GM12878 (cell line): ENCODE results near the gene TMUB2. TPM values are rescaled to one million over a fixed set of nuclear protein-coding genes. Genes with fewer than 3 reads are reported as not detected.

Experiments
- ATAC-seq: fragments of 200-7000 bp; cut with Tn5 transposase; 3 replicates; pipeline ENCODE4 v1.9.1; 2020; ENCODE audit warnings: mild to moderate bottlenecking, moderate library complexity
- BruUV-seq: library from RNA; stranded (reverse); fragments of 400-500 nt; replicated peaks from 2 replicates; lab custom pipeline; 2021; lab: Mats Ljungman, UMichigan
- CTCF ChIA-PET: fragments of 300-600 bp; sonication (Branson Sonifier 250); formaldehyde crosslinking; extraction: SDS; loops from one replicate; lab custom pipeline; 2021; ENCODE audit warnings: inconsistent platforms; lab: Yijun Ruan, JAX
- POLR2A ChIA-PET: fragments of 350-600 bp; formaldehyde crosslinking; extraction: SDS; loops from one replicate; lab custom pipeline; 2021; ENCODE audit warnings: inconsistent platforms; lab: Charles Lee
- RAD21 ChIA-PET: fragments of 300-600 bp; sonication (Branson Sonifier 250); formaldehyde crosslinking; loops from one replicate; lab custom pipeline; 2023; ENCODE audit warnings: antibody characterized with exemption; ENCODE audit not compliant: unreplicated experiment; lab: Charles Lee
- SMC1A ChIA-PET: fragments of 300-600 bp; sonication (Branson Sonifier 250); formaldehyde crosslinking; loops from one replicate; lab custom pipeline; 2023; ENCODE audit not compliant: unreplicated experiment, uncharacterized antibody; lab: Charles Lee
- DNase-seq: peaks from one replicate; pipeline ENCODE4 v3.0.0-alpha.2; 2011; ENCODE audit warnings: low read depth, low spot score
- FAIRE-seq: peaks from 3 replicates; lab custom pipeline; 2011; peaks lifted over from hg19 to GRCh38; lab: Jason Lieb, UNC
- H2AFZ ChIP-seq: 2 replicates; pipeline ENCODE4 v1.6.0; 2011; ENCODE audit warnings: low read depth, low read length, control low read depth; ENCODE audit not compliant: control insufficient read depth
- H3K27ac ChIP-seq: 2 replicates; pipeline ENCODE4 v1.5.1; 2011; ENCODE audit warnings: control low read depth; ENCODE audit not compliant: control insufficient read depth, insufficient read depth
- H3K27me3 ChIP-seq, 2 experiments: replicated peaks in 1 of 2; 2 replicates each; pipeline versions ENCODE4 v1.6.0 to v1.6.1; 2011; ENCODE audit warnings: low read length in 1 of 2; ENCODE audit not compliant: control insufficient read depth in 2 of 2, insufficient read depth in 2 of 2
- H3K36me3 ChIP-seq, 2 experiments: 2 replicates each; pipeline ENCODE4 v1.5.1; 2011; ENCODE audit warnings: low read length in 1 of 2; ENCODE audit not compliant: control insufficient read depth in 2 of 2, insufficient read depth in 2 of 2
- H3K4me1 ChIP-seq: 2 replicates; pipeline ENCODE4 v1.6.1; 2011; ENCODE audit warnings: mild to moderate bottlenecking, low read length, moderate library complexity, mixed read lengths; ENCODE audit not compliant: control insufficient read depth, insufficient read depth
- H3K4me2 ChIP-seq: 2 replicates; pipeline ENCODE4 v1.6.0; 2011; ENCODE audit warnings: control low read depth; ENCODE audit not compliant: control insufficient read depth, insufficient read depth
- H3K4me3 ChIP-seq: fragments of 200-600 bp; sonication (generic); 2 replicates; pipeline ENCODE4 v1.5.1; 2016
- H3K79me2 ChIP-seq: 2 replicates; pipeline ENCODE4 v1.6.0; 2011; ENCODE audit warnings: low read length; ENCODE audit not compliant: control insufficient read depth, insufficient read depth
- H3K9ac ChIP-seq: 2 replicates; pipeline ENCODE4 v1.8.0; 2011; ENCODE audit warnings: low read length, control low read depth, mixed read lengths; ENCODE audit not compliant: control insufficient read depth, insufficient read depth
- H3K9me3 ChIP-seq: replicated peaks from 3 replicates; pipeline ENCODE4 v1.5.1; 2011; ENCODE audit warnings: mild to moderate bottlenecking, low read length; ENCODE audit not compliant: control insufficient read depth, insufficient read depth
- H4K20me1 ChIP-seq: 2 replicates; pipeline ENCODE4 v1.6.0; 2011; ENCODE audit not compliant: control insufficient read depth, insufficient read depth
- ASH2L ChIP-seq: fragments of 300-600, 200-600 bp; sonication (generic); IDR thresholded peaks from 2 replicates; pipeline ENCODE4 v1.6.1; 2017; ENCODE audit warnings: low read depth, mild to moderate bottlenecking, borderline replicate concordance
- ATF2 ChIP-seq: IDR thresholded peaks from 2 replicates; pipeline ENCODE4 v1.6.1; 2012; ENCODE audit warnings: low read length, inconsistent platforms
- CEBPB ChIP-seq, 2 experiments: fragments of 150-350 bp in 1 of 2; IDR thresholded peaks; 2 replicates each; pipeline ENCODE4 v1.6.1; 2012 to 2014; ENCODE audit warnings: low read depth in 2 of 2, low read length in 2 of 2, borderline replicate concordance in 1 of 2, inconsistent platforms in 1 of 2
- DPF2 ChIP-seq: fragments of 450-650 bp; IDR thresholded peaks from 2 replicates; pipeline ENCODE4 v1.6.1; 2017; ENCODE audit warnings: mild to moderate bottlenecking
- ETV6 ChIP-seq, 2 experiments: fragments of 450-650 bp in 1 of 2; IDR thresholded peaks in 1 of 2; conservative IDR thresholded peaks in 1 of 2; 2 replicates each; pipeline ENCODE4 v1.6.1; 2014; ENCODE audit warnings: antibody characterized with exemption in 1 of 2, borderline replicate concordance in 1 of 2, low read depth in 1 of 2, mild to moderate bottlenecking in 1 of 2, moderate library complexity in 1 of 2
- EZH2 ChIP-seq: IDR thresholded peaks from 2 replicates; pipeline ENCODE4 v1.6.1; 2012; ENCODE audit warnings: low read depth, mild to moderate bottlenecking, control low read depth, inconsistent platforms, low read length, borderline replicate concordance; ENCODE audit not compliant: control insufficient read depth
- HSF1 ChIP-seq: fragments of 150-350 bp; IDR thresholded peaks from 2 replicates; pipeline ENCODE4 v1.6.1; 2014; ENCODE audit warnings: mild to moderate bottlenecking, low read depth, low read length
- JUNB ChIP-seq: IDR thresholded peaks from 2 replicates; pipeline ENCODE4 v1.6.1; 2016; ENCODE audit warnings: antibody characterized with exemption, mild to moderate bottlenecking
- KLF5 ChIP-seq: fragments of 450-650 bp; IDR thresholded peaks from 2 replicates; pipeline ENCODE4 v1.6.1; 2014; ENCODE audit warnings: mild to moderate bottlenecking; ENCODE audit not compliant: partially characterized antibody
- MAX ChIP-seq: IDR thresholded peaks from 2 replicates; pipeline ENCODE4 v1.6.1; 2012; ENCODE audit warnings: low read depth, low read length, improper control_type of control experiment
- RCOR1 ChIP-seq: conservative IDR thresholded peaks from 2 replicates; pipeline ENCODE4 v1.6.1; 2012; ENCODE audit warnings: low read depth, low read length, improper control_type of control experiment
- RFX5 ChIP-seq: IDR thresholded peaks from 2 replicates; pipeline ENCODE4 v1.6.1; 2011; ENCODE audit warnings: low read depth, low read length, improper control_type of control experiment
- RUNX3 ChIP-seq: IDR thresholded peaks from 2 replicates; pipeline ENCODE4 v1.6.1; 2012; ENCODE audit warnings: low read length, inconsistent platforms
- SMAD1 ChIP-seq: fragments of 450-650 bp; IDR thresholded peaks from 2 replicates; pipeline ENCODE4 v1.6.1; 2018; ENCODE audit warnings: mild to moderate bottlenecking, low read depth; ENCODE audit not compliant: partially characterized antibody
- TCF12 ChIP-seq: IDR thresholded peaks from 2 replicates; pipeline ENCODE4 v1.6.1; 2011; ENCODE audit warnings: low read depth, mild to moderate bottlenecking, low read length
- WGBS: methylation state at CpG from one replicate; pipeline ENCODE4 v1.1.6; 2016; ENCODE audit warnings: low lambda C conversion rate; ENCODE audit not compliant: insufficient replicate concordance, insufficient coverage; ENCODE audit errors: missing lambda C conversion rate; 5-methylcytosine and 5-hydroxymethylcytosine counted together
- in situ Hi-C: fragments of 300-500 bp; cut with MboI; formaldehyde crosslinking; loops from 9 replicates; pipeline ENCODE4 v1.14.3; 2018; ENCODE audit warnings: mixed read lengths
- intact Hi-C: fragments of 100-400 bp; cut with micrococcal nuclease; formaldehyde crosslinking; loops from one replicate; pipeline ENCODE4 v1.14.2; 2022; ENCODE audit not compliant: unreplicated experiment
- polyA plus RNA-seq, 11 experiments: library from polyadenylated mRNA; depleted of rRNA in 4 of 11; unstranded in 6 of 11; stranded (reverse) in 5 of 11; fragments of >200 nt; fragmentation: Nextera tagmentation in 4 of 11; fragmentation: Illumina TruSeq in 1 of 11; extraction: Ambion mirVana in 4 of 11; extraction: Trizol in 1 of 11; gene quantifications; 1 replicate in 1 of 11; 2 replicates in 10 of 11; pipeline versions ENCODE4 v1.2.1 to v1.2.3, GENCODE V29; 2011 to 2016; ENCODE audit warnings: inconsistent platforms in 2 of 11, missing spikeins in 2 of 11, low read depth in 1 of 11
- total RNA-seq, 4 experiments: library from RNA; depleted of rRNA in 3 of 4; stranded (reverse); fragments of >200 nt in 3 of 4; fragmentation: Illumina TruSeq in 1 of 4; extraction: Trizol in 1 of 4; gene quantifications; 2 replicates each; pipeline versions ENCODE4 v1.2.1 to v1.2.3, GENCODE V29; 2013 to 2021

Gene TMUB2
- total and polyA plus RNA-seq, 10 of the 15 experiments (the other 5 are each of a cell fraction or from before 2014, with no cell fraction given): 4.3 to 34.0 (median 20.0) TPM

GRCh38 chr17:44236444-44236991, 49.7 kb downstream of the TMUB2 start:
- H4K20me1 ChIP-seq: no peaks in the 10 kb centered on the region
- peak overlapping the region; percentile 59 for H3K4me2 ChIP-seq
- intact Hi-C loops (no loop called here), in situ Hi-C loops (no loop called here)
- no peaks in the 10 kb centered on the region for H3K36me3 ChIP-seq
- H3K9ac ChIP-seq: no peak overlapping the region; the same call in 1 of the 2 replicates
- WGBS: 29% methylated on average over 5 of the region's 5 CpGs
- SMC1A ChIA-PET: interaction anchor here (1.8 kb wide), 1 partner anchor 10 kb away, joined by 9 read pairs; no protein-coding TSS in a partner anchor
- peak; percentile 49 for FAIRE-seq
- DNase-seq: peak; percentile 66
- POLR2A ChIA-PET: interaction anchor here (1.0 to 1.4 kb wide), 3 partner anchors 8 to 11 kb away, joined by 5 to 9 read pairs (median 5); no protein-coding TSS in a partner anchor
- H3K4me1 ChIP-seq: peaks cover 23% of the 10 kb centered on the region
- H3K9me3 ChIP-seq: no peaks in the 10 kb centered on the region
- H3K27ac ChIP-seq: peak overlapping the region; percentile 57; the same call in 1 of the 2 replicates
- ATAC-seq: peak; percentile 92
- H3K79me2 ChIP-seq: no peaks in the 10 kb centered on the region
- no peaks in the 10 kb centered on the region for H3K27me3 ChIP-seq
- CTCF ChIA-PET: interaction anchor here (0.7 kb wide), 1 partner anchor 127 kb away, joined by 3 read pairs; no protein-coding TSS in a partner anchor
- RAD21 ChIA-PET: interaction anchor here (0.8 to 0.9 kb wide), 2 partner anchors 10 to 15 kb away, joined by 3 to 4 read pairs; no protein-coding TSS in a partner anchor
- peak overlapping the region; percentile 47 for H2AFZ ChIP-seq
- no TSS peak for BruUV-seq
- H3K4me3 ChIP-seq: no peak overlapping the region
- TF ChIP-seq ETV6 (conservative IDR thresholded peaks at IDR 0.05 in 1 of 2, IDR thresholded peaks at IDR 0.05 in 1 of 2; ENCODE audit: borderline replicate concordance in 1 of 2, low read depth in 1 of 2) (peak in 1 of 2 experiments; percentile 46; a peak in 1 of 4 replicates), KLF5 (no peak), JUNB (peak; percentile 31; the same call in 1 of the 2 replicates), RFX5 (no peak), RUNX3 (peak; percentile 33), CEBPB (IDR thresholded peaks at IDR 0.05; ENCODE audit: borderline replicate concordance in 1 of 2, low read depth in 2 of 2, low read length in 2 of 2) (no peak), HSF1 (no peak), SMAD1 (no peak), DPF2 (0 out of 2 replicates have a peak, but pooled peaks have one; percentile 32), RCOR1 (no peak), ATF2 (0 out of 2 replicates have a peak, but pooled peaks have one; percentile 38), ASH2L (no peak), TCF12 (no peak), MAX (no peak), EZH2 (no peak)
